SU-DHL-6 (cell line): ENCODE data around the gene SPIRE2.

ENCODE experiments used
- H2AFZ ChIP-seq: fragments of 200-600 bp; sonication (generic); 2 replicates; pipeline ENCODE4 v1.6.1; 2014; ENCODE audit warnings: low read depth, mild to moderate bottlenecking, moderate library complexity, mixed read lengths, antibody characterized with exemption, low read length; ENCODE audit not compliant: severe bottlenecking
- H3F3A ChIP-seq: fragments of 200-600 bp; shearing (Covaris generic); 2 replicates; pipeline ENCODE4 v1.6.0; 2016; ENCODE audit warnings: antibody characterized with exemption, mild to moderate bottlenecking; ENCODE audit not compliant: insufficient read depth
- H3K27ac ChIP-seq: fragments of 200-600 bp; sonication (generic); 2 replicates; pipeline ENCODE4 v1.5.1; 2016; ENCODE audit warnings: low read depth, mild to moderate bottlenecking, low read length, moderate library complexity, mixed read lengths
- H3K27me3 ChIP-seq: fragments of 200-600 bp; sonication (generic), shearing (Covaris generic); 2 replicates; pipeline ENCODE4 v1.6.0; 2014; ENCODE audit warnings: mild to moderate bottlenecking, low read length
- H3K36me3 ChIP-seq: fragments of 200-600 bp; sonication (generic); 2 replicates; pipeline ENCODE4 v1.6.1; 2014; ENCODE audit warnings: mild to moderate bottlenecking, low read length, mixed read lengths
- H3K4me2 ChIP-seq: fragments of 300-600, 200-600 bp; shearing (Covaris generic), sonication (generic); 2 replicates; pipeline ENCODE4 v1.6.0; 2014; ENCODE audit warnings: low read length, low read depth, mild to moderate bottlenecking; ENCODE audit not compliant: poor library complexity, severe bottlenecking
- H3K4me3 ChIP-seq: fragments of 200-600 bp; sonication (generic); 2 replicates; pipeline ENCODE4 v1.5.1; 2014; ENCODE audit warnings: antibody characterized with exemption, low read length, mild to moderate bottlenecking, mixed read lengths; ENCODE audit not compliant: insufficient read depth, poor library complexity, severe bottlenecking
- H3K79me2 ChIP-seq: fragments of 200-600 bp; sonication (generic); 2 replicates; pipeline ENCODE4 v1.6.1; 2014; ENCODE audit warnings: mild to moderate bottlenecking, low read length, moderate library complexity; ENCODE audit not compliant: insufficient read depth
- H3K9ac ChIP-seq: fragments of 200-600 bp; sonication (generic); 2 replicates; pipeline ENCODE4 v1.7.0; 2014; ENCODE audit warnings: mild to moderate bottlenecking, low read length
- H3K9me2 ChIP-seq: fragments of 200-600 bp; sonication (generic); replicated peaks from 2 replicates; pipeline ENCODE4 v1.6.1; 2014; ENCODE audit warnings: low read length; ENCODE audit not compliant: insufficient read depth
- H3K9me3 ChIP-seq: fragments of 200-600 bp; sonication (generic); 2 replicates; pipeline ENCODE4 v1.6.1; 2014; ENCODE audit warnings: low read length, mixed read lengths; ENCODE audit not compliant: insufficient read depth
- H4K20me1 ChIP-seq: fragments of 200-600 bp; sonication (generic); 2 replicates; pipeline ENCODE4 v1.6.1; 2014; ENCODE audit warnings: low read depth, mild to moderate bottlenecking, antibody characterized with exemption, low read length, moderate library complexity, mixed read lengths
- EZH2phosphoT487 ChIP-seq: fragments of 200-600 bp; sonication (generic), shearing (Covaris generic); conservative IDR thresholded peaks from 2 replicates; pipeline ENCODE4 v1.6.1; 2018; ENCODE audit warnings: mild to moderate bottlenecking, antibody characterized with exemption, low read length, moderate library complexity, mixed read lengths
- TF ChIP-seq, protein P1 (sequence below): fragments of 200-600 bp; sonication (generic); IDR thresholded peaks from one replicate; pipeline ENCODE4 v1.5.1; 2017; ENCODE audit warnings: antibody characterized with exemption, mild to moderate bottlenecking, low read length, moderate library complexity; ENCODE audit not compliant: insufficient read depth, poor library complexity, severe bottlenecking

SPIRE2 gene

DNA sequence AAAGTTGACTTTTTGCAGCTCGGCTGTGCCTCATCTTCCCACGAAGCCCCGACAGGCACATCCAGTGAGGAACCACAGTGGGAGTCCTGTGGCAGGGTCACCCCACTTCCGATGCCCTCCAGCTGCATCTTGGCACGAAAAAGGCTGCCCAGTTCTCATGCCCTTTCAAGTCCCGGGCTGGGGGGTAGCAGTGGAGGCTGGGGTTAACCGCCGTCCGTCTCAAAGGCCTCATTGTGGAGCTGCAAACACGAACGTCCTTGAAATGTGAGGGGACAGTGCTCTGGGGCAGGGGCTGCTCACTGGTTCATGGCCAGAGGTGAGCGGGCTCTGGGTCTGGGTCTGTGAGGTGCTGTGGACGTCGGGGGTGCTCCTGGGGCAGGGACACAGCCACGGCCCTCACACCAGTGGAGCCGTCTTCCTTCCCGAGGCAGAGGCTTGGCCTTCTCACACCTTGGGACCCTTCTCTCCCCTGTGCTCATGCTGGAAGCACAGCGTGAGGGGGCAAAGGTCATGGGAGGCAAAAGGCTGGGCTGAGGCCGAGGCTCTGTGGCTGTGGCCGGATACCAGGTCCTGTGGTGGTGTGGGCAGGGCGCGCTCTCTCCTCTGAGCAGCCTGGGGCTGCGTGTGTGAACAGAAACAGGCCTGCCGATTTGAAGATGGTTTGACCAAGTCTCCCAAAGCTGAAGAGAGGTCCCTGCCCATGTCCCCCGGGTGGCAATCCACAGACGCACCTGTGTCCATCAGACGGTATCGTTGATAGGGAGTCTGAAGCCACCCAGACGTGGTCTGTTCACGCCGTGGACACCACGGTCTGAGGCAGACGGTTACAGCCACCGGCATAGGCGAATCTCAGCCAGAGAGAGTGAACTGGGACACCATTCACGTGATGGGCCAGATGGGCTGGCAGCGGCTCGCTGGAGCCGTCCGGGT lies 87.3 kb downstream of the SPIRE2 start:
- TF ChIP-seq, protein P1, sequence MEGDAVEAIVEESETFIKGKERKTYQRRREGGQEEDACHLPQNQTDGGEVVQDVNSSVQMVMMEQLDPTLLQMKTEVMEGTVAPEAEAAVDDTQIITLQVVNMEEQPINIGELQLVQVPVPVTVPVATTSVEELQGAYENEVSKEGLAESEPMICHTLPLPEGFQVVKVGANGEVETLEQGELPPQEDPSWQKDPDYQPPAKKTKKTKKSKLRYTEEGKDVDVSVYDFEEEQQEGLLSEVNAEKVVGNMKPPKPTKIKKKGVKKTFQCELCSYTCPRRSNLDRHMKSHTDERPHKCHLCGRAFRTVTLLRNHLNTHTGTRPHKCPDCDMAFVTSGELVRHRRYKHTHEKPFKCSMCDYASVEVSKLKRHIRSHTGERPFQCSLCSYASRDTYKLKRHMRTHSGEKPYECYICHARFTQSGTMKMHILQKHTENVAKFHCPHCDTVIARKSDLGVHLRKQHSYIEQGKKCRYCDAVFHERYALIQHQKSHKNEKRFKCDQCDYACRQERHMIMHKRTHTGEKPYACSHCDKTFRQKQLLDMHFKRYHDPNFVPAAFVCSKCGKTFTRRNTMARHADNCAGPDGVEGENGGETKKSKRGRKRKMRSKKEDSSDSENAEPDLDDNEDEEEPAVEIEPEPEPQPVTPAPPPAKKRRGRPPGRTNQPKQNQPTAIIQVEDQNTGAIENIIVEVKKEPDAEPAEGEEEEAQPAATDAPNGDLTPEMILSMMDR = no peak
- TF ChIP-seq EZH2phosphoT487 = no peak
- H2AFZ ChIP-seq = no peak overlapping the region
- H3K9me3 ChIP-seq = no peaks in the 10 kb centered on the region
- H3K4me2 ChIP-seq = no peak overlapping the region
- peaks cover 5% of the 10 kb centered on the region; the same call in 1 of the 2 replicates for H3F3A ChIP-seq
- H3K27me3 ChIP-seq = no peaks in the 10 kb centered on the region
- H4K20me1 ChIP-seq = no peaks in the 10 kb centered on the region
- H3K36me3 ChIP-seq = no peaks in the 10 kb centered on the region
- H3K4me3 ChIP-seq = no peak overlapping the region
- no peaks in the 10 kb centered on the region for H3K79me2 ChIP-seq
- H3K9me2 ChIP-seq = no peaks in the 10 kb centered on the region
- H3K9ac ChIP-seq = no peak overlapping the region
- no peak overlapping the region for H3K27ac ChIP-seq

- peak overlapping the region; percentile 82 for H3K27ac ChIP-seq
- H3K9ac ChIP-seq = peak overlapping the region; percentile 55
- peak overlapping the region; percentile 63 for H3K4me2 ChIP-seq
- no peak for TF ChIP-seq EZH2phosphoT487
- TF ChIP-seq, protein P1 = no peak
- H3K36me3 ChIP-seq = no peaks in the 10 kb centered on the region
- no peaks in the 10 kb centered on the region for H4K20me1 ChIP-seq
- H3K9me2 ChIP-seq = no peaks in the 10 kb centered on the region
- no peaks in the 10 kb centered on the region for H3K79me2 ChIP-seq
- H3K4me3 ChIP-seq = peak overlapping the region; percentile 42
- H2AFZ ChIP-seq = peak overlapping the region; percentile 53
- H3K9me3 ChIP-seq = no peaks in the 10 kb centered on the region
- no peaks in the 10 kb centered on the region for H3K27me3 ChIP-seq
- peaks cover 5% of the 10 kb centered on the region; the same call in 1 of the 2 replicates for H3F3A ChIP-seq
Observed at GRCh38 chr16:89917773-89918452, 89.6 kb downstream of the SPIRE2 start.

DNA sequence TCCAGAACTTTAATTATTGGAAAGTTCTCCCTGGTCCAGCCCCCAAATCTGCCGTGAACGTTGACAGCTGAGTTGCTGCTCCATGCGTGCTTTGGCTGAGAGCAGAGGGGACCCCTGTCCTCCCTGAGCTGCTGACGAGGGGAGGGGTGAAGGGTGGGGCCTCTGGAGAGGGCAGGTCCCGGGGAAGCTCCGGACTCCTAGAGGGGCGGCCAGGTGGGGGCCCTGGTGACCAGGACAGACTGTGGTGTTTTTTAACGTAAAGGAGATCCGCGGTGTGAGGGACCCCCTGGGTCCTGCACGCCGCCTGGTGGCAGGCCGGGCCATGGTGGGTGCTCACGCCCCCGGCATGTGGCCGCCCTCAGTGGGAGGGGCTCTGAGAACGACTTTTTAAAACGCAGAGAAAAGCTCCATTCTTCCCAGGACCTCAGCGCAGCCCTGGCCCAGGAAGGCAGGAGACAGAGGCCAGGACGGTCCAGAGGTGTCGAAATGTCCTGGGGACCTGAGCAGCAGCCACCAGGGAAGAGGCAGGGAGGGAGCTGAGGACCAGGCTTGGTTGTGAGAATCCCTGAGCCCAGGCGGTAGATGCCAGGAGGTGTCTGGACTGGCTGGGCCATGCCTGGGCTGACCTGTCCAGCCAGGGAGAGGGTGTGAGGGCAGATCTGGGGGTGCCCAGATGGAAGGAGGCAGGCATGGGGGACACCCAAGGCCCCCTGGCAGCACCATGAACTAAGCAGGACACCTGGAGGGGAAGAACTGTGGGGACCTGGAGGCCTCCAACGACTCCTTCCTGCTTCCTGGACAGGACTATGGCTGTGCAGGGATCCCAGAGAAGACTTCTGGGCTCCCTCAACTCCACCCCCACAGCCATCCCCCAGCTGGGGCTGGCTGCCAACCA lies 90.4 kb downstream of the SPIRE2 start, which contains the start of gene MC1R:
Gene MC1R, plus strand, starts transcription at position 410 of the 895 bp plus-strand sequence. Its CDS starts 397 bp downstream, at position 807.
- Histone ChIP-seq H3K36me3 (no peaks in the 10 kb centered on the region), H4K20me1 (no peaks in the 10 kb centered on the region), H2AFZ (peak within 1 kb of the TSS; percentile 53), H3K27me3 (no peaks in the 10 kb centered on the region), H3K9me2 (no peaks in the 10 kb centered on the region), H3K4me2 (peak within 1 kb of the TSS; percentile 63), H3K4me3 (peak within 1 kb of the TSS; percentile 42), H3K27ac (peak within 1 kb of the TSS; percentile 82), H3K9ac (peak within 1 kb of the TSS; percentile 55), H3F3A (peaks cover 5% of the 10 kb centered on the region; the same call in 1 of the 2 replicates), H3K79me2 (no peaks in the 10 kb centered on the region), H3K9me3 (no peaks in the 10 kb centered on the region)
- no peak for TF ChIP-seq EZH2phosphoT487
- TF ChIP-seq, protein P1 = peak; percentile 76
